A549 (cell line): Measurements from ENCODE around the gene SVIP. TPM values are rescaled to one million over a fixed set of nuclear protein-coding genes. Genes with fewer than 3 reads are reported as not detected.
A peak's percentile ranks its signal among the peaks of the same experiment; 100 is the strongest.

ENCODE experiments used
- ATAC-seq, 2 experiments: fragments of 200-7000 bp in 1 of 2; fragments of >200 bp in 1 of 2; cut with Nextera tagmentation in 1 of 2; cut with Tn5 transposase in 1 of 2; 3 replicates each; pipeline versions ENCODE4 v1.8.0 to v1.9.1; 2018 to 2020; ENCODE audit warnings: mild to moderate bottlenecking in 1 of 2, moderate library complexity in 1 of 2
- CTCF ChIA-PET: fragments of 300-600 bp; sonication (Branson Sonifier 250); formaldehyde crosslinking; extraction: SDS; loops from one replicate; lab custom pipeline; 2021; ENCODE audit warnings: antibody characterized with exemption, inconsistent platforms; lab: Yijun Ruan, JAX
- POLR2A ChIA-PET: fragments of 350-600 bp; formaldehyde crosslinking; extraction: SDS; loops from one replicate; lab custom pipeline; 2021; ENCODE audit warnings: antibody characterized with exemption, inconsistent platforms; lab: Yijun Ruan, JAX
- DNase-seq, 2 experiments: peaks; one replicate each; pipeline versions ENCODE4 v3.0.0 to v3.0.0-alpha.2; 2011 to 2016; ENCODE audit warnings: low read depth in 1 of 2, low spot score in 1 of 2
- FAIRE-seq: peaks from 2 replicates; lab custom pipeline; 2011; peaks lifted over from hg19 to GRCh38; lab: Jason Lieb, UNC
- H3K27ac ChIP-seq, 2 experiments: fragments of >200 bp; sonication (Bioruptor Twin); formaldehyde crosslinking; 3 replicates each; pipeline ENCODE4 v1.5.1; 2016 to 2017
- H3K4me1 ChIP-seq: fragments of >200 bp; sonication (Bioruptor Twin); formaldehyde crosslinking; 3 replicates; pipeline ENCODE4 v1.6.1; 2016
- H3K4me2 ChIP-seq: fragments of >200 bp; sonication (Bioruptor Twin); formaldehyde crosslinking; 3 replicates; pipeline ENCODE4 v1.6.1; 2016
- H3K4me3 ChIP-seq: fragments of >200 bp; sonication (Bioruptor Twin); formaldehyde crosslinking; 3 replicates; pipeline ENCODE4 v1.5.1; 2016
- H3K9me3 ChIP-seq: fragments of >200 bp; sonication (Bioruptor Twin); formaldehyde crosslinking; 3 replicates; pipeline ENCODE4 v1.6.1; 2016
- BCL3 ChIP-seq: fragments of >200 bp; sonication (Bioruptor Twin); formaldehyde crosslinking; IDR thresholded peaks from 3 replicates; pipeline ENCODE4 v1.6.1; 2016
- BHLHE40 ChIP-seq: IDR thresholded peaks from 2 replicates; pipeline ENCODE4 v1.6.1; 2012; ENCODE audit warnings: low read depth, low read length, inconsistent platforms
- CBX2 ChIP-seq: fragments of 200-600 bp; sonication (generic); IDR thresholded peaks from 2 replicates; pipeline ENCODE4 v1.6.1; 2016; ENCODE audit warnings: low read depth, mild to moderate bottlenecking, borderline replicate concordance
- CEBPB ChIP-seq, 2 experiments: fragments of >200 bp in 1 of 2; sonication (Bioruptor Twin) in 1 of 2; formaldehyde crosslinking in 1 of 2; IDR thresholded peaks; 2 replicates each; pipeline ENCODE4 v1.6.1; 2012 to 2016
- CTCF ChIP-seq: fragments of >200 bp; sonication (Bioruptor Twin); formaldehyde crosslinking; IDR thresholded peaks from 3 replicates; pipeline ENCODE4 v1.5.1; 2016
- ESRRA ChIP-seq: fragments of 150-350 bp; IDR thresholded peaks from 2 replicates; pipeline ENCODE4 v1.6.1; 2014; ENCODE audit warnings: mild to moderate bottlenecking, low read length, borderline replicate concordance
- FOSB ChIP-seq: fragments of 250-450 bp; sonication (Bioruptor Pico); IDR thresholded peaks from 2 replicates; pipeline ENCODE4 v1.5.0; 2020; ENCODE audit warnings: mild to moderate bottlenecking, moderate library complexity
- FOXS1 ChIP-seq: fragments of 250-450 bp; sonication (Bioruptor Pico); IDR thresholded peaks from 2 replicates; pipeline ENCODE4 v1.5.0; 2020; ENCODE audit warnings: mild to moderate bottlenecking, moderate library complexity
- GATA3 ChIP-seq: IDR thresholded peaks from 2 replicates; pipeline ENCODE4 v1.6.1; 2012; ENCODE audit warnings: borderline replicate concordance
- HES2 ChIP-seq: fragments of >200 bp; sonication (Bioruptor Twin); formaldehyde crosslinking; IDR thresholded peaks from 2 replicates; pipeline ENCODE4 v1.6.1; 2016
- HEYL ChIP-seq: fragments of 250-450 bp; sonication (Bioruptor Pico); IDR thresholded peaks from 2 replicates; pipeline ENCODE4 v1.8.0; 2021; ENCODE audit warnings: mild to moderate bottlenecking, moderate library complexity
- HMGXB4 ChIP-seq: fragments of 250-450 bp; sonication (Bioruptor Pico); IDR thresholded peaks from 2 replicates; pipeline ENCODE4 v1.5.0; 2021; ENCODE audit warnings: mild to moderate bottlenecking, moderate library complexity, borderline replicate concordance
- HOXB5 ChIP-seq: fragments of 250-450 bp; sonication (Bioruptor Pico); IDR thresholded peaks from 2 replicates; pipeline ENCODE4 v1.5.0; 2020; ENCODE audit warnings: mild to moderate bottlenecking, moderate library complexity
- JUN ChIP-seq, 2 experiments: fragments of >200 bp; sonication (Bioruptor Twin); formaldehyde crosslinking; IDR thresholded peaks; 2 replicates in 1 of 2; 3 replicates in 1 of 2; pipeline ENCODE4 v1.6.1; 2016 to 2017
- JUNB ChIP-seq: fragments of >200 bp; sonication (Bioruptor Twin); formaldehyde crosslinking; IDR thresholded peaks from 2 replicates; pipeline ENCODE4 v1.6.1; 2016
- KDM5A ChIP-seq: fragments of 200-600 bp; sonication (generic); IDR thresholded peaks from 2 replicates; pipeline ENCODE4 v1.6.1; 2016; ENCODE audit warnings: antibody characterized with exemption, mild to moderate bottlenecking
- MYC ChIP-seq: IDR thresholded peaks from 2 replicates; pipeline ENCODE4 v1.6.1; 2012; ENCODE audit warnings: mild to moderate bottlenecking, inconsistent platforms, low read length, improper control_type of control experiment, borderline replicate concordance
- NFE2L2 ChIP-seq: fragments of 150-350 bp; conservative IDR thresholded peaks from 2 replicates; pipeline ENCODE4 v1.6.1; 2014; ENCODE audit warnings: low read length
- NR3C1 ChIP-seq: fragments of >200 bp; sonication (Bioruptor Twin); formaldehyde crosslinking; IDR thresholded peaks from 3 replicates; pipeline ENCODE4 v1.6.1; 2017
- PBX3 ChIP-seq: IDR thresholded peaks from 2 replicates; pipeline ENCODE4 v1.6.1; 2012
- PHF8 ChIP-seq: fragments of 200-600 bp; sonication (generic); IDR thresholded peaks from 2 replicates; pipeline ENCODE4 v1.6.1; 2016; ENCODE audit warnings: low read depth, mild to moderate bottlenecking, antibody characterized with exemption, moderate library complexity, borderline replicate concordance
- RFX5 ChIP-seq: fragments of 450-650 bp; IDR thresholded peaks from 2 replicates; pipeline ENCODE4 v1.7.1; 2014; ENCODE audit warnings: antibody characterized with exemption, mild to moderate bottlenecking, moderate library complexity
- SREBF2 ChIP-seq: fragments of 450-650 bp; IDR thresholded peaks from 2 replicates; pipeline ENCODE4 v1.6.1; 2014; ENCODE audit warnings: mild to moderate bottlenecking, moderate library complexity
- TFCP2L1 ChIP-seq: fragments of 250-450 bp; sonication (Bioruptor Pico); IDR thresholded peaks from 2 replicates; pipeline ENCODE4 v1.5.0; 2021; ENCODE audit warnings: mild to moderate bottlenecking
- TP53 ChIP-seq: fragments of 250-450 bp; sonication (Bioruptor Pico); IDR thresholded peaks from 2 replicates; pipeline ENCODE4 v1.5.0; 2021; ENCODE audit warnings: mild to moderate bottlenecking, moderate library complexity
- ZFP36 ChIP-seq: fragments of 450-650 bp; IDR thresholded peaks from 2 replicates; pipeline ENCODE4 v1.6.1; 2014; ENCODE audit warnings: borderline replicate concordance; ENCODE audit not compliant: partially characterized antibody
- ZSCAN20 ChIP-seq: fragments of 250-450 bp; sonication (Bioruptor Pico); IDR thresholded peaks from 2 replicates; pipeline ENCODE4 v1.8.0; 2022; ENCODE audit warnings: mild to moderate bottlenecking, moderate library complexity
- WGBS: methylation state at CpG from one replicate; pipeline ENCODE4 v1.1.6; 2017; ENCODE audit errors: missing lambda C conversion rate; 5-methylcytosine and 5-hydroxymethylcytosine counted together
- polyA plus RNA-seq, 4 experiments: library from polyadenylated mRNA; depleted of rRNA in 3 of 4; stranded (reverse); fragments of >200 nt; fragmentation: RNase III in 1 of 4; extraction: RNeasy Plus Mini Kit Qiagen cat#74134 plus additional on column Dnase treatment in 1 of 4; gene quantifications; 2 replicates in 3 of 4; 3 replicates in 1 of 4; pipeline ENCODE4 v1.2.3, GENCODE V29; 2011 to 2017

The SVIP gene
- polyA plus RNA-seq, 2 of the 4 experiments (the other 2 are of a cell fraction), result 9.1 to 19.5 TPM

- CTCF ChIA-PET, result interaction anchor here (0.7 to 1.9 kb wide), 9 partner anchors 9 to 159 kb away, joined by 3 to 14 read pairs (median 4); no protein-coding TSS in a partner anchor
- FAIRE-seq, result no peak
- H3K27ac ChIP-seq, result no peak overlapping the region
- H3K4me2 ChIP-seq, result peak overlapping the region; percentile 69
- no peak for TF ChIP-seq PHF8
- TF ChIP-seq PBX3, result no peak
- no peak for TF ChIP-seq FOXS1 (CRISPR knock-in tag)
- no peak for TF ChIP-seq KDM5A
- no peak for TF ChIP-seq HEYL (CRISPR knock-in tag)
- TF ChIP-seq NFE2L2, result no peak
- no peak for TF ChIP-seq ZFP36
- no peak for TF ChIP-seq HOXB5 (CRISPR knock-in tag)
- no peak for TF ChIP-seq ESRRA
- TF ChIP-seq JUNB, result no peak
- no peak for TF ChIP-seq RFX5
- TF ChIP-seq JUN (IDR thresholded peaks at IDR 0.05), result no peak
- TF ChIP-seq CBX2, result no peak
- TF ChIP-seq NR3C1, result no peak
- TF ChIP-seq CEBPB (IDR thresholded peaks at IDR 0.05), result no peak
- no peak for TF ChIP-seq BHLHE40
- TF ChIP-seq SREBF2, result no peak
- TF ChIP-seq BCL3, result no peak
- TF ChIP-seq CTCF, result no peak
- TF ChIP-seq, all 56 proteins: peak for 0
- H3K4me1 ChIP-seq, result peaks cover 6% of the 10 kb centered on the region; the same call in 1 of the 3 replicates
- no peak for DNase-seq
- WGBS, result 6% methylated on average over 4 of the region's 4 CpGs
- POLR2A ChIA-PET, result interaction anchor here (0.6 to 0.9 kb wide), 2 partner anchors 38 to 587 kb away, joined by 4 read pairs; no protein-coding TSS in a partner anchor
- peak overlapping the region; percentile 80 for H3K4me3 ChIP-seq
- no peaks in the 10 kb centered on the region for H3K9me3 ChIP-seq
- ATAC-seq, result no peak
Observed at GRCh38 chr11:22830082-22830414, 447 bp upstream of the SVIP start.

- Histone ChIP-seq H3K27ac (no peak overlapping the region), H3K9me3 (no peaks in the 10 kb centered on the region), H3K4me2 (peak overlapping the region; percentile 69), H3K4me3 (peak overlapping the region; percentile 80), H3K4me1 (peaks cover 6% of the 10 kb centered on the region; the same call in 1 of the 3 replicates)
- CTCF ChIA-PET, result interaction anchor here (1.6 to 1.9 kb wide), 2 partner anchors 27 to 41 kb away, joined by 6 to 14 read pairs; no protein-coding TSS in a partner anchor
- POLR2A ChIA-PET, result no interaction called here
- 75% methylated on average over 6 of the region's 6 CpGs for WGBS
- DNase-seq (no peak), FAIRE-seq (no peak), ATAC-seq (no peak)
- no peak for TF ChIP-seq FOSB (CRISPR knock-in tag)
- no peak for TF ChIP-seq HES2
- TF ChIP-seq TFCP2L1 (CRISPR knock-in tag), result no peak
- TF ChIP-seq ZSCAN20 (CRISPR knock-in tag), result no peak
- no peak for TF ChIP-seq NFE2L2
- TF ChIP-seq RFX5, result no peak
- TF ChIP-seq BCL3, result no peak
- no peak for TF ChIP-seq HMGXB4 (CRISPR knock-in tag)
- no peak for TF ChIP-seq TP53 (CRISPR knock-in tag)
- TF ChIP-seq CEBPB (IDR thresholded peaks at IDR 0.05), result no peak
- TF ChIP-seq MYC, result no peak
- TF ChIP-seq PHF8, result no peak
- no peak for TF ChIP-seq SREBF2
- no peak for TF ChIP-seq CTCF
- no peak for TF ChIP-seq GATA3
- no peak for TF ChIP-seq CBX2
Observed at GRCh38 chr11:22828373-22828772, 1.2 kb downstream of the SVIP start.
